IgD-negative memory B cell (primary cell): ENCODE data around the gene PIGB. TPM values are rescaled to one million over a fixed set of nuclear protein-coding genes. Genes with fewer than 3 reads are reported as not detected.
"Not testable (repeated sequence)": the region's sequence is repeated elsewhere in the genome, so short reads cannot be mapped to it uniquely, and the experiment has no call there.

Source experiments
- H3K27ac Mint-ChIP-seq, 3 donors: one replicate each; pipeline ENCODE4 v1.8.0; 2020 to 2022; ENCODE audit warnings: mild to moderate bottlenecking in 3 of 3, mixed read lengths in 3 of 3, moderate library complexity in 1 of 3
- H3K27me3 Mint-ChIP-seq: one replicate; pipeline ENCODE4 v1.8.0; 2021; ENCODE audit warnings: mixed read lengths
- H3K36me3 Mint-ChIP-seq: one replicate; pipeline ENCODE4 v1.8.0; 2020; ENCODE audit warnings: mild to moderate bottlenecking, mixed read lengths
- H3K4me1 Mint-ChIP-seq, 3 donors: one replicate each; pipeline ENCODE4 v1.8.0; 2020 to 2022; ENCODE audit warnings: mixed read lengths in 3 of 3, mild to moderate bottlenecking in 1 of 3
- H3K4me3 Mint-ChIP-seq, 4 donors: one replicate each; pipeline ENCODE4 v1.8.0; 2020 to 2022; ENCODE audit warnings: mild to moderate bottlenecking in 4 of 4, mixed read lengths in 4 of 4, moderate library complexity in 3 of 4
- H3K9me3 Mint-ChIP-seq, 3 donors: one replicate each; pipeline ENCODE4 v1.8.0; 2020 to 2021; ENCODE audit warnings: mixed read lengths in 3 of 3, mild to moderate bottlenecking in 1 of 3
- polyA plus RNA-seq: library from polyadenylated mRNA; unstranded; fragments of 300-500 nt; fragmentation: Illumina TruSeq; gene quantifications from one replicate; pipeline ENCODE4 v1.2.3, GENCODE V29; 2021

PIGB gene
- polyA plus RNA-seq, 1 donor from 2014 or later = 26.1 TPM

DNA sequence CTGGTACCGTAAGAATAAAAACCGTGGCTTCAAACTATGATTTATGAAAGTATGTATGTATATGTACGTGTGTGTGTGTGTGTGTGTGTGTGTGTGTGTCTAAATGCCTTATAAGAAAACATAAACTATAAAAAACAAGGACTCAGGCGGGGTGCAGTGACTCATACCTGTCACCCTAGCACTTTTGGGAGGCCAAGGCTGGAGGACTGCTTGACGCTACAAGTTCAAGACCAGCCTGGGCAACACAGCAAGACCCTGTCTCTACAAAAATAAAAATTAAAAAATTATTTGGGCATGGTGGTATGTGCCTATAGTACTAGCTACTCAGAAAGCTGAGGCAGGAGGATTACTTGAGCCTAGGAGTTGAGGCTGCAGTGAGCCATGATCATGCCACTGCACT is 60.1 kb downstream of the PIGB start:
- Mint-ChIP-seq H3K27me3 (no peaks in the 10 kb centered on the region), H3K4me1 (peaks cover 0 to 4% (median 0%) of the 10 kb centered on the region in 3 donors), H3K27ac (no peak overlapping the region), H3K36me3 (peaks cover 8% of the 10 kb centered on the region), H3K4me3 (no peak overlapping the region), H3K9me3 (no peaks in the 10 kb centered on the region)

DNA sequence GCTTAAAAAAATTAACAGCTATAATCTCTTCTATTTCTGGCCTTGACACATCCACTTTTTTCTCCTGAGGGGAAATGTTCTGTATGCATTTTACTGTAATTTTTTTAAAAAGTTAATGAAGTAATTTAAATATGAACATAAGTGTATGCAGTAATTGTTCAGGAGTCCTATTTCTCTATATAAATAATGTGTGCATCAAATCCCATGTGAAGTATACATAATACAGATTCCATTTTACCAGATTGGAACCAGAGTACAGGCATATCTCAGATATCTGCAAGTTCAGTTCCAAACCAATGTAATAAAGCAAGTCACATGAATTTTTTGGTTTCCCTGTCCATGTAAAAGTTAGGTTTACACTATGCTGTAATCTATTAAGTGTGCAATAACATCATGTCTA is 62.6 kb downstream of the PIGB start:
- H3K27ac Mint-ChIP-seq = no peak overlapping the region

DNA sequence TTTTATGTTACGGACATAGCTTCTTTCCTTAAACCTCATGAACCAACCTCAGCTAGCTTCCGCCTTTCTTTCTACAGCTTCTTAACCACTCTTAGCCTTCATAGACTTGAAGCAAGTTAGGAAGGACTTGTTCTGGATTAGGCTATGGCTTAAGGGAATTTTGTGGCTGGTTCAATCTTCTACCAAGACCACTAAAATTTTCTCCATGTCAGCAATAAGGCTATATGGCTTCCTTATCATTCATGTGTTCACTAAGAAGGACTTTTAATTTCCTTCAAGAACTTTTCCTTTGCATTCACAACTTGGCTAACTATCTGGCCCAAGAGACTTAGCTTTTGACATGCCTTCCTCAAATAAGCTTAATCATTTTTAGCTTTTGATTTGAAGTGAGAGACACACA is 64.7 kb downstream of the PIGB start:
- H3K27me3 Mint-ChIP-seq = no peaks in the 10 kb centered on the region
- no peaks in the 10 kb centered on the region for H3K4me1 Mint-ChIP-seq
- no peak overlapping the region for H3K4me3 Mint-ChIP-seq
- no peaks in the 10 kb centered on the region for H3K9me3 Mint-ChIP-seq
- H3K36me3 Mint-ChIP-seq = peaks cover 11% of the 10 kb centered on the region
- peak overlapping the region in 1 of 3 donors; percentile 31 for H3K27ac Mint-ChIP-seq

More for the DNA sequence above, 62.6 kb downstream of the PIGB start:
- Mint-ChIP-seq H3K27me3 (no peaks in the 10 kb centered on the region), H3K4me1 (no peaks in the 10 kb centered on the region), H3K36me3 (peaks cover 8% of the 10 kb centered on the region), H3K4me3 (no peak overlapping the region), H3K9me3 (no peaks in the 10 kb centered on the region)

DNA sequence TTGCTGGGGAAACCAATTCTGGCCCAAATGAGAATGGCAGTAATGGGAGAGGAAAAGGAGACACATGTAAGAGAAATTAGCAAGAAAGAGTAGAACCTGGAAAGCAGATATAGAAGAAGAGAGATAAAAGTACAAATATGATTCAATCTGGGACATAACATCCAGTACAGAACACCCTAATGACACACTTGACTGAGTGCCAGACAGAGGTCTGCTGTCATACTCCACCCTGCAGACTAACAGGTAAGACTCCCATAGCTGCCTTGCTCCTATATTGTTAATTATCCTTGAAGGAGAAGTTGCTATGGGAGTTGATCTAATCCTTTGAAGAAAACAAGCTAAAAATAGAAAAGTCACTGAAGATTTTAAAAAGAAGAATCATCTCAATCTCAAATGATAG is 68.0 kb downstream of the PIGB start:
- Mint-ChIP-seq H3K36me3 (peaks cover 13% of the 10 kb centered on the region), H3K9me3 (no peaks in the 10 kb centered on the region), H3K4me1 (no peaks in the 10 kb centered on the region), H3K27me3 (no peaks in the 10 kb centered on the region), H3K27ac (peak overlapping the region in 1 of 3 donors; percentile 86), H3K4me3 (no peak overlapping the region)

DNA sequence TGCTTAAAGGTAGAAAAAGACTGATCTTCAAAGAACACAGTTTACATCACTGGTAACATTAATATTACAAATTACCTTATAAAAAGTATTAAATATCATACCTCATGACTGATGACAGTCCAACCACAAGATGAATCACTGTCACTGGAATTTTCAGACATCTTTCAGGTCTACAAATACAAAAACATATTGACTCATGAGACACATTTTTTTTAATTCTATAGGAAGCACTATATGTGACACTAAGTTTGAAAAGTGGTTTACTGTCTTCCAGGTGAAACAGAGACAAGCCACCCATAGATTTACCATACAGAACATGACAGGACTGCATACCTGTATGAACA is 70.2 kb downstream of the PIGB start:
- no peaks in the 10 kb centered on the region for H3K9me3 Mint-ChIP-seq
- no peak overlapping the region for H3K27ac Mint-ChIP-seq
- peaks cover 0 to 2% (median 0%) of the 10 kb centered on the region in 3 donors for H3K4me1 Mint-ChIP-seq
- H3K36me3 Mint-ChIP-seq = peaks cover 10% of the 10 kb centered on the region
- H3K27me3 Mint-ChIP-seq = no peaks in the 10 kb centered on the region
- H3K4me3 Mint-ChIP-seq = no peak overlapping the region

DNA sequence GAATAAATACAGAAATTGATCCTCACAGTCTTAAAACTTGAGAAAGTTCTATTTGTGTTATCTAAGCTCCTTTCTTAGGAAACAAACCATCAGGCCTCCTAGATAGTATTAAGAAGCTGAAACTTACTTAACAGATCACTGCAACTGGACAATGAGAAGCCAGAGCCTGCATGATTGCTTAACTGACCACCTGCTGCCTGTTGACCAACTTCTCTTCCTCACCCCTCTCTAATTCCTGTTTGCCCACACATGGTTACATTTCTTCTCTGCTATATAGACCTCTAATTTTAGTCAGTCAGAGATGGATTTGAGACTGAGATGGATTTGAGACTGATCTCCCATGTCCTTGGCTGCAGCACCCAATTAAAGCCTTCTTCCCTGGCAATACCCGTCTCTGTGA is 75.7 kb downstream of the PIGB start:
- Mint-ChIP-seq H3K27ac (no peak overlapping the region), H3K4me1 (peaks cover 11 to 17% (median 11%) of the 10 kb centered on the region in 3 donors), H3K4me3 (no peak overlapping the region)

DNA sequence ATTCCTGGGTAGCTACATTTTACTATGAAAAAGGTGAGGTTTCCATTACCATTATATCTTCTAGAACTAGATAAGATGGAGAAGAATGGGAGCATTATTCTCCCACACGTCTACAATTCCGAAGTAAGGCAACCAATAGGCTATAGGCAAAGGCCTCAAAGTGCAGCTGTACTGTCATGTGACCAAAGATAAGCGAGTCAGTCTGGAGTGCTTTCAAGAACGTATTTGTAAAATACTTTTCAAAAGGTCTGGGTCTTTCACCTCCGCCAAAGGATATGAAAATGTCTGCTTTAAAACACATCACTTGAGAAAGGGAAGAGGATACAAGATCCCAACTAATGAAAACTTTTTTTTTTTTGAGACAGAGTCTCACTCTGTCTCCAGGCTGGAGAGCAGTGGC is 79.2 kb downstream of the PIGB start:
- Mint-ChIP-seq H3K27me3 (no peaks in the 10 kb centered on the region), H3K9me3 (peaks cover 2 to 4% (median 3%) of the 10 kb centered on the region in 3 donors), H3K4me1 (peaks cover 17 to 37% (median 22%) of the 10 kb centered on the region in 3 donors), H3K27ac (peak overlapping the region in 1 of 3 donors; percentile 67), H3K36me3 (peaks cover 22% of the 10 kb centered on the region), H3K4me3 (no peak overlapping the region)

More for the DNA sequence above, 75.7 kb downstream of the PIGB start:
- Mint-ChIP-seq H3K27me3 (no peaks in the 10 kb centered on the region), H3K36me3 (peaks cover 23% of the 10 kb centered on the region), H3K9me3 (peaks cover 0 to 4% (median 3%) of the 10 kb centered on the region in 3 donors)

DNA sequence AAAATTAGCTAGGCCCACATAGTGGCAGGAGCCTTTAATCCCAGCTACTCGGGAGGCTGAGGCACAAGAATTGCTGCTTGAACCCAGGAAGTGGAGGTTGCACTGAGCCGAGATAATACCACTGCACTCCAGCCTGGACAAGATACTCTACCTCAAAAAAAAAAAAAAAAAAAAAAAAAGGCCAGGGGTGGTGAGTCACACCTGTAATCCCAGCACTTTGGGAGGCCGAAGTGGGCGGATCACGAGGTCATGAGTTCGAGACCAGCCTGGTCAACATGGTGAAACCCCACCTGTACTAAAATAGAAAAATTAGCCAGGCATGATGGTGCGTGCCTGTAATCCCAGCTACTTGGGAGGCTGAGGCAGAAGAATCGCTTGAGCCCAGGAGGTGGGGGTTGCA is 81.0 kb downstream of the PIGB start:
- H3K27me3 Mint-ChIP-seq, H3K4me3 Mint-ChIP-seq, H3K9me3 Mint-ChIP-seq, H3K27ac Mint-ChIP-seq: not testable (repeated sequence)
- Mint-ChIP-seq H3K36me3 (peaks cover 18% of the 10 kb centered on the region), H3K4me1 (peaks cover 25 to 38% (median 29%) of the 10 kb centered on the region in 3 donors)

DNA sequence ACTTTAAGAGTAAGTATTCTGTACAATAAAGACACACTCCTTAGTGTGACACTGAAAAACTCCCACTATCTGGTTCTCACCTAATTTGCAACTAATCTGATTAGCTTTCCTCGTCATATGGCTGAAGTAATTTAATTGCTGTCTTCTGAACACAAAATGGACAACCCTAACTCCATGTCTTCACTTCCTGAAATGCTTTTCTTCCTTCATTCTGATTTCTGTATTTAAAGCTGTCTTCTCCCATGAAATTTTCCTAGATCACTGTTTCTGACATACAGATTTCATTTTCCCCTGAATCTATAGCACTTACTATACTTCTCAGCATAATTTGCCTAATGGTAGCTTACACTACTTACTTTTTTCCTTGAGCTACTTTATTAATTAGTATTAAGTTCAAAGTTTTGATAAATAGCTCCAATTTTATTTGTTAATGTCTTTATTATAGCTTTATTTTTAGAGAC is 82.8 kb downstream of the PIGB start:
- H3K27ac Mint-ChIP-seq = no peak overlapping the region

DNA sequence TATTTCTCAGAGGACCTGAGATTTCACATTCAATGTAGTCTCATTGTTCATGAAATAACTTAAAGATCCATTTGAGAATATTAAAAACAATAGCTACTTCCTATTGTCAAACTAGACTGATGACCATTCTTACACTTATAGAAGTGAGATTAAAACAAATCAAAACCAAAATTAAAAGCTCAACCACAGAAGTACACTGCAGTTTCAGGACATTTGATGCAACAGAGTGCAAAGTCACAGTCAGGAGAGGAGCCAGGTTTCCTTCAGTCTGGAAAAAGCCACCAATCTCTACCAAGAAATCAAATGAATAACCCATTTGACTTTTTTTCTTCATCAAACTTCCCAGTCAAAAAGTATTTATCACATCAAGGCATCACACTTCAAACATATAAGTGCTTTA is 83.7 kb downstream of the PIGB start:
- H3K27ac Mint-ChIP-seq = peak overlapping the region in 1 of 3 donors; percentile 57
- no peaks in the 10 kb centered on the region for H3K27me3 Mint-ChIP-seq
- peaks cover 10% of the 10 kb centered on the region for H3K36me3 Mint-ChIP-seq
- H3K9me3 Mint-ChIP-seq = peaks cover 0 to 2% (median 0%) of the 10 kb centered on the region in 3 donors
- H3K4me1 Mint-ChIP-seq = peaks cover 27 to 41% (median 29%) of the 10 kb centered on the region in 3 donors
- H3K4me3 Mint-ChIP-seq = peak overlapping the region in 1 of 4 donors; percentile 66

More for the DNA sequence above, 82.8 kb downstream of the PIGB start:
- H3K36me3 Mint-ChIP-seq = peaks cover 14% of the 10 kb centered on the region
- peaks cover 23 to 35% (median 28%) of the 10 kb centered on the region in 3 donors for H3K4me1 Mint-ChIP-seq
- peaks cover 0 to 2% (median 0%) of the 10 kb centered on the region in 3 donors for H3K9me3 Mint-ChIP-seq
- no peak overlapping the region for H3K4me3 Mint-ChIP-seq
- H3K27me3 Mint-ChIP-seq = no peaks in the 10 kb centered on the region

DNA sequence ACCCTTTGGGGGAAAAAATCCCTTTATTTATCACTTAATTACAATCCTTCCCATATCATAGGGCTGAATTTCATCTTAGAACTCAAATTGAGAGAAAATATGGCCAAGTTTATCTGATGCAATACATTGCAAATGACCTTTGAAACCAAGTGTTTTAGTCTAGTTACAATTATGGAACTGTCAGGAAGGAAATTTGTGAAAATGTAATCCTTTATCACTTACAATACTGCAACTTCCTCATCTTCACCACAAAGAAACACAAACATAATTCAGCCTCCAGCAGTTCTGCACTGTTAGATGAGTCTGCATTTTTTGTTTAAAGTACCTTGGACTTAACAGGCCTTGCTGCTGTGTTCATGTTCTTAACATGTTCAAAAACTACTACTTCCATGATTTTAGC is 84.5 kb downstream of the PIGB start:
- H3K36me3 Mint-ChIP-seq = peaks cover 4% of the 10 kb centered on the region
- peak overlapping the region in 1 of 4 donors; percentile 30 for H3K4me3 Mint-ChIP-seq
- H3K4me1 Mint-ChIP-seq = peaks cover 25 to 42% (median 30%) of the 10 kb centered on the region in 3 donors
- H3K9me3 Mint-ChIP-seq = peaks cover 0 to 2% (median 0%) of the 10 kb centered on the region in 3 donors
- H3K27me3 Mint-ChIP-seq = no peaks in the 10 kb centered on the region
- no peak overlapping the region for H3K27ac Mint-ChIP-seq

Other genes with a start within 250 kb of the PIGB start
- gene RSL24D1, start 122.3 kb upstream of the PIGB start, polyA plus RNA-seq = 93.3 TPM
- 15.3 TPM for gene RAB27A, start 29.4 kb upstream of the PIGB start, polyA plus RNA-seq
- 36.0 TPM for gene PIGBOS1, start 99 bp upstream of the PIGB start, polyA plus RNA-seq
- gene CCPG1, start 89.1 kb downstream of the PIGB start, polyA plus RNA-seq = 32.6 TPM
- gene PIERCE2, start 89.3 kb downstream of the PIGB start, polyA plus RNA-seq = 2.2 TPM
- gene DNAAF4, start 189.0 kb downstream of the PIGB start, polyA plus RNA-seq = not detected